WTC11 (cell line): ENCODE measurements around the gene GREB1. TPM values are rescaled to one million over a fixed set of nuclear protein-coding genes. Genes with fewer than 3 reads are reported as not detected.

Experiments used
- ATAC-seq: fragments of 200-7000 bp; cut with Tn5 transposase; 2 replicates; pipeline ENCODE4 v1.10.0; 2021; ENCODE audit warnings: mild to moderate bottlenecking, moderate library complexity
- CTCF ChIA-PET: fragments of 300-600 bp; sonication (Branson Sonifier 250); formaldehyde crosslinking; loops from one replicate; lab custom pipeline; 2021; ENCODE audit warnings: antibody characterized with exemption; lab: Charles Lee
- POLR2A ChIA-PET: fragments of 350-600 bp; sonication (Branson Sonifier 250); formaldehyde crosslinking; loops from one replicate; lab custom pipeline; 2021; ENCODE audit warnings: antibody characterized with exemption; lab: Charles Lee
- DNase-seq: peaks from one replicate; pipeline ENCODE4 v3.0.0; 2021; ENCODE audit warnings: low spot score
- H3K27ac Mint-ChIP-seq: 2 replicates; pipeline ENCODE4 v1.8.0; 2021; ENCODE audit warnings: mixed read lengths
- H3K27me3 Mint-ChIP-seq: 2 replicates; pipeline ENCODE4 v1.8.0; 2021; ENCODE audit warnings: low read depth, mild to moderate bottlenecking, moderate library complexity, mixed read lengths
- H3K36me3 Mint-ChIP-seq: 2 replicates; pipeline ENCODE4 v1.8.0; 2021; ENCODE audit warnings: mixed read lengths
- H3K4me1 Mint-ChIP-seq: 2 replicates; pipeline ENCODE4 v1.8.0; 2022; ENCODE audit warnings: mixed read lengths
- H3K4me3 Mint-ChIP-seq: 2 replicates; pipeline ENCODE4 v1.8.0; 2021; ENCODE audit warnings: mild to moderate bottlenecking, moderate library complexity, mixed read lengths
- H3K9me3 Mint-ChIP-seq: 2 replicates; pipeline ENCODE4 v1.8.0; 2021; ENCODE audit warnings: mixed read lengths
- CREM ChIP-seq: sonication (generic); formaldehyde crosslinking; IDR thresholded peaks from 2 replicates; pipeline ENCODE4 v1.8.1; 2022; ENCODE audit warnings: mild to moderate bottlenecking, missing genetic modification reagents, moderate library complexity
- GRHL2 ChIP-seq: fragments of 250-450 bp; sonication (Bioruptor Pico); IDR thresholded peaks from 2 replicates; pipeline ENCODE4 v1.8.0; 2022; ENCODE audit warnings: mild to moderate bottlenecking, moderate library complexity; ENCODE audit not compliant: insufficient replicate concordance, severe bottlenecking
- HMGA2 ChIP-seq: fragments of 250-450 bp; sonication (Bioruptor Pico); IDR thresholded peaks from 2 replicates; pipeline ENCODE4 v1.4.0; 2021; ENCODE audit warnings: mild to moderate bottlenecking, moderate library complexity
- KAT7 ChIP-seq: sonication (generic); formaldehyde crosslinking; IDR thresholded peaks from 2 replicates; pipeline ENCODE4 v1.8.1; 2023; ENCODE audit warnings: missing genetic modification reagents, mild to moderate bottlenecking, borderline replicate concordance
- NR1H2 ChIP-seq: sonication (generic); formaldehyde crosslinking; IDR thresholded peaks from 2 replicates; pipeline ENCODE4 v1.9.0; 2021; ENCODE audit warnings: mild to moderate bottlenecking, moderate library complexity, missing genetic modification reagents
- NR3C1 ChIP-seq: sonication (generic); formaldehyde crosslinking; conservative IDR thresholded peaks from 2 replicates; pipeline ENCODE4 v1.8.1; 2023; ENCODE audit warnings: low read depth, mild to moderate bottlenecking, missing genetic modification reagents
- OVOL2 ChIP-seq: fragments of 250-450 bp; sonication (Bioruptor Pico); IDR thresholded peaks from 2 replicates; pipeline ENCODE4 v1.9.0; 2021; ENCODE audit warnings: mild to moderate bottlenecking, borderline replicate concordance
- RORB ChIP-seq: fragments of 250-450 bp; sonication (Bioruptor Pico); IDR thresholded peaks from 2 replicates; pipeline ENCODE4 v1.9.0; 2021; ENCODE audit warnings: mild to moderate bottlenecking
- SMAD4 ChIP-seq: sonication (generic); formaldehyde crosslinking; IDR thresholded peaks from 2 replicates; pipeline ENCODE4 v1.8.0; 2022; ENCODE audit warnings: mild to moderate bottlenecking, missing genetic modification reagents
- TCF7 ChIP-seq: sonication (generic); formaldehyde crosslinking; IDR thresholded peaks from 2 replicates; pipeline ENCODE4 v1.8.0; 2022; ENCODE audit warnings: mild to moderate bottlenecking, low read depth, missing genetic modification reagents, moderate library complexity
- ZBTB21 ChIP-seq: sonication (generic); formaldehyde crosslinking; IDR thresholded peaks from 2 replicates; pipeline ENCODE4 v1.8.1; 2023; ENCODE audit warnings: mild to moderate bottlenecking, missing genetic modification reagents, borderline replicate concordance
- ZNF232 ChIP-seq: sonication (generic); formaldehyde crosslinking; IDR thresholded peaks from 2 replicates; pipeline ENCODE4 v1.8.0; 2022; ENCODE audit warnings: mild to moderate bottlenecking, missing genetic modification reagents
- total RNA-seq: library from RNA; stranded (reverse); gene quantifications from 3 replicates; pipeline ENCODE4 v1.2.3, GENCODE V29; 2021
- TF ChIP-seq, protein P1 (sequence below): sonication (generic); formaldehyde crosslinking; IDR thresholded peaks from 2 replicates; pipeline ENCODE4 v1.8.1; 2022; ENCODE audit warnings: low read depth, mild to moderate bottlenecking, moderate library complexity, missing genetic modification reagents, borderline replicate concordance
- TF ChIP-seq, protein P2 (sequence below): sonication (generic); formaldehyde crosslinking; IDR thresholded peaks from 2 replicates; pipeline ENCODE4 v1.8.1; 2023; ENCODE audit warnings: mild to moderate bottlenecking, missing genetic modification reagents, moderate library complexity
- TF ChIP-seq, protein P3 (sequence below): sonication (generic); formaldehyde crosslinking; IDR thresholded peaks from 2 replicates; pipeline ENCODE4 v1.8.0; 2022; ENCODE audit warnings: mild to moderate bottlenecking, missing genetic modification reagents
- TF ChIP-seq, protein P4 (sequence below): sonication (generic); formaldehyde crosslinking; IDR thresholded peaks from 2 replicates; pipeline ENCODE4 v1.8.1; 2023; ENCODE audit warnings: mild to moderate bottlenecking, moderate library complexity, missing genetic modification reagents
- TF ChIP-seq, protein P5 (sequence below): sonication (generic); formaldehyde crosslinking; IDR thresholded peaks from 2 replicates; pipeline ENCODE4 v1.8.1; 2022; ENCODE audit warnings: mild to moderate bottlenecking, moderate library complexity, missing genetic modification reagents
- TF ChIP-seq, protein P6 (sequence below): sonication (generic); formaldehyde crosslinking; IDR thresholded peaks from 2 replicates; pipeline ENCODE4 v1.8.0; 2023; ENCODE audit warnings: missing genetic modification reagents, mild to moderate bottlenecking, borderline replicate concordance
- TF ChIP-seq, protein P7 (sequence below): fragments of 250-450 bp; sonication (Bioruptor Pico); IDR thresholded peaks from 2 replicates; pipeline ENCODE4 v1.9.0; 2021; ENCODE audit warnings: mild to moderate bottlenecking
- TF ChIP-seq, protein P8 (sequence below): sonication (generic); formaldehyde crosslinking; IDR thresholded peaks from 2 replicates; pipeline ENCODE4 v1.8.1; 2022; ENCODE audit warnings: mild to moderate bottlenecking, missing genetic modification reagents, moderate library complexity, borderline replicate concordance

Gene GREB1
- total RNA-seq, 1 experiment from 2014 or later, result 35.7 TPM

DNA sequence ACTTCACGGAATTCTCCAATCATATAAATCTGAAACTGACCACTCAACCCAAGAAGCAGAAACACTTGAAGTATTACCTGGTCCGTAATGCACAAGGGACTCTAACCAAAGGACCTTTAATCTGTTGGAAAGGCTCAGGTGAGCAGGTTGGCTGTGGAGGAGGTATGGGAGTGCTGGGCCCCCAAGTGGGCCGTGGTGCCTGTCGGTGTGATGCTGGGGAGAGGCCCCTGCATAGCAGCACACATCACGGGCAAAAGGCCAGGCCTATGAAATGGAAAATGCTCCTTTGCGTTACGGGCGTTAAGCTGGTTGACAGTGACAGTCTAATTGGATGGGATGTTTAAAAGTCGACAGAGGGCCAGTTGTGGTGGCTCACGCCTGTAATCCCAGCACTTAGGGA is 42.6 kb downstream of the GREB1 start:
- no peak for TF ChIP-seq RORB (CRISPR knock-in tag)
- no peak for TF ChIP-seq HMGA2 (CRISPR knock-in tag)
- TF ChIP-seq, protein P1, sequence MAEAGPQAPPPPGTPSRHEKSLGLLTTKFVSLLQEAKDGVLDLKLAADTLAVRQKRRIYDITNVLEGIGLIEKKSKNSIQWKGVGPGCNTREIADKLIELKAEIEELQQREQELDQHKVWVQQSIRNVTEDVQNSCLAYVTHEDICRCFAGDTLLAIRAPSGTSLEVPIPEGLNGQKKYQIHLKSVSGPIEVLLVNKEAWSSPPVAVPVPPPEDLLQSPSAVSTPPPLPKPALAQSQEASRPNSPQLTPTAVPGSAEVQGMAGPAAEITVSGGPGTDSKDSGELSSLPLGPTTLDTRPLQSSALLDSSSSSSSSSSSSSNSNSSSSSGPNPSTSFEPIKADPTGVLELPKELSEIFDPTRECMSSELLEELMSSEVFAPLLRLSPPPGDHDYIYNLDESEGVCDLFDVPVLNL, result no peak
- TF ChIP-seq ZBTB21 (CRISPR knock-in tag), result no peak
- TF ChIP-seq, protein P2, sequence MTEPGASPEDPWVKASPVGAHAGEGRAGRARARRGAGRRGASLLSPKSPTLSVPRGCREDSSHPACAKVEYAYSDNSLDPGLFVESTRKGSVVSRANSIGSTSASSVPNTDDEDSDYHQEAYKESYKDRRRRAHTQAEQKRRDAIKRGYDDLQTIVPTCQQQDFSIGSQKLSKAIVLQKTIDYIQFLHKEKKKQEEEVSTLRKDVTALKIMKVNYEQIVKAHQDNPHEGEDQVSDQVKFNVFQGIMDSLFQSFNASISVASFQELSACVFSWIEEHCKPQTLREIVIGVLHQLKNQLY, result no peak
- TF ChIP-seq, protein P3, sequence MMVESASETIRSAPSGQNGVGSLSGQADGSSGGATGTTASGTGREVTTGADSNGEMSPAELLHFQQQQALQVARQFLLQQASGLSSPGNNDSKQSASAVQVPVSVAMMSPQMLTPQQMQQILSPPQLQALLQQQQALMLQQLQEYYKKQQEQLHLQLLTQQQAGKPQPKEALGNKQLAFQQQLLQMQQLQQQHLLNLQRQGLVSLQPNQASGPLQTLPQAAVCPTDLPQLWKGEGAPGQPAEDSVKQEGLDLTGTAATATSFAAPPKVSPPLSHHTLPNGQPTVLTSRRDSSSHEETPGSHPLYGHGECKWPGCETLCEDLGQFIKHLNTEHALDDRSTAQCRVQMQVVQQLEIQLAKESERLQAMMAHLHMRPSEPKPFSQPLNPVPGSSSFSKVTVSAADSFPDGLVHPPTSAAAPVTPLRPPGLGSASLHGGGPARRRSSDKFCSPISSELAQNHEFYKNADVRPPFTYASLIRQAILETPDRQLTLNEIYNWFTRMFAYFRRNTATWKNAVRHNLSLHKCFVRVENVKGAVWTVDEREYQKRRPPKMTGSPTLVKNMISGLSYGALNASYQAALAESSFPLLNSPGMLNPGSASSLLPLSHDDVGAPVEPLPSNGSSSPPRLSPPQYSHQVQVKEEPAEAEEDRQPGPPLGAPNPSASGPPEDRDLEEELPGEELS (CRISPR knock-in tag), result no peak
- no peak for TF ChIP-seq GRHL2 (CRISPR knock-in tag)
- no peak for TF ChIP-seq NR1H2 (CRISPR knock-in tag)
- TF ChIP-seq, protein P4, sequence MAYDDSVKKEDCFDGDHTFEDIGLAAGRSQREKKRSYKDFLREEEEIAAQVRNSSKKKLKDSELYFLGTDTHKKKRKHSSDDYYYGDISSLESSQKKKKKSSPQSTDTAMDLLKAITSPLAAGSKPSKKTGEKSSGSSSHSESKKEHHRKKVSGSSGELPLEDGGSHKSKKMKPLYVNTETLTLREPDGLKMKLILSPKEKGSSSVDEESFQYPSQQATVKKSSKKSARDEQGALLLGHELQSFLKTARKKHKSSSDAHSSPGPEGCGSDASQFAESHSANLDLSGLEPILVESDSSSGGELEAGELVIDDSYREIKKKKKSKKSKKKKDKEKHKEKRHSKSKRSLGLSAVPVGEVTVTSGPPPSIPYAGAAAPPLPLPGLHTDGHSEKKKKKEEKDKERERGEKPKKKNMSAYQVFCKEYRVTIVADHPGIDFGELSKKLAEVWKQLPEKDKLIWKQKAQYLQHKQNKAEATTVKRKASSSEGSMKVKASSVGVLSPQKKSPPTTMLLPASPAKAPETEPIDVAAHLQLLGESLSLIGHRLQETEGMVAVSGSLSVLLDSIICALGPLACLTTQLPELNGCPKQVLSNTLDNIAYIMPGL, result no peak
- no peak for TF ChIP-seq KAT7 (CRISPR knock-in tag)
- no peak for TF ChIP-seq TCF7 (CRISPR knock-in tag)
- TF ChIP-seq, protein P5, sequence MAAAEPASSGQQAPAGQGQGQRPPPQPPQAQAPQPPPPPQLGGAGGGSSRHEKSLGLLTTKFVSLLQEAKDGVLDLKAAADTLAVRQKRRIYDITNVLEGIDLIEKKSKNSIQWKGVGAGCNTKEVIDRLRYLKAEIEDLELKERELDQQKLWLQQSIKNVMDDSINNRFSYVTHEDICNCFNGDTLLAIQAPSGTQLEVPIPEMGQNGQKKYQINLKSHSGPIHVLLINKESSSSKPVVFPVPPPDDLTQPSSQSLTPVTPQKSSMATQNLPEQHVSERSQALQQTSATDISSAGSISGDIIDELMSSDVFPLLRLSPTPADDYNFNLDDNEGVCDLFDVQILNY (CRISPR knock-in tag), result no peak
- TF ChIP-seq, protein P6, sequence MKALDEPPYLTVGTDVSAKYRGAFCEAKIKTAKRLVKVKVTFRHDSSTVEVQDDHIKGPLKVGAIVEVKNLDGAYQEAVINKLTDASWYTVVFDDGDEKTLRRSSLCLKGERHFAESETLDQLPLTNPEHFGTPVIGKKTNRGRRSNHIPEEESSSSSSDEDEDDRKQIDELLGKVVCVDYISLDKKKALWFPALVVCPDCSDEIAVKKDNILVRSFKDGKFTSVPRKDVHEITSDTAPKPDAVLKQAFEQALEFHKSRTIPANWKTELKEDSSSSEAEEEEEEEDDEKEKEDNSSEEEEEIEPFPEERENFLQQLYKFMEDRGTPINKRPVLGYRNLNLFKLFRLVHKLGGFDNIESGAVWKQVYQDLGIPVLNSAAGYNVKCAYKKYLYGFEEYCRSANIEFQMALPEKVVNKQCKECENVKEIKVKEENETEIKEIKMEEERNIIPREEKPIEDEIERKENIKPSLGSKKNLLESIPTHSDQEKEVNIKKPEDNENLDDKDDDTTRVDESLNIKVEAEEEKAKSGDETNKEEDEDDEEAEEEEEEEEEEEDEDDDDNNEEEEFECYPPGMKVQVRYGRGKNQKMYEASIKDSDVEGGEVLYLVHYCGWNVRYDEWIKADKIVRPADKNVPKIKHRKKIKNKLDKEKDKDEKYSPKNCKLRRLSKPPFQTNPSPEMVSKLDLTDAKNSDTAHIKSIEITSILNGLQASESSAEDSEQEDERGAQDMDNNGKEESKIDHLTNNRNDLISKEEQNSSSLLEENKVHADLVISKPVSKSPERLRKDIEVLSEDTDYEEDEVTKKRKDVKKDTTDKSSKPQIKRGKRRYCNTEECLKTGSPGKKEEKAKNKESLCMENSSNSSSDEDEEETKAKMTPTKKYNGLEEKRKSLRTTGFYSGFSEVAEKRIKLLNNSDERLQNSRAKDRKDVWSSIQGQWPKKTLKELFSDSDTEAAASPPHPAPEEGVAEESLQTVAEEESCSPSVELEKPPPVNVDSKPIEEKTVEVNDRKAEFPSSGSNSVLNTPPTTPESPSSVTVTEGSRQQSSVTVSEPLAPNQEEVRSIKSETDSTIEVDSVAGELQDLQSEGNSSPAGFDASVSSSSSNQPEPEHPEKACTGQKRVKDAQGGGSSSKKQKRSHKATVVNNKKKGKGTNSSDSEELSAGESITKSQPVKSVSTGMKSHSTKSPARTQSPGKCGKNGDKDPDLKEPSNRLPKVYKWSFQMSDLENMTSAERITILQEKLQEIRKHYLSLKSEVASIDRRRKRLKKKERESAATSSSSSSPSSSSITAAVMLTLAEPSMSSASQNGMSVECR (CRISPR knock-in tag), result no peak
- TF ChIP-seq CREM (CRISPR knock-in tag), result no peak
- TF ChIP-seq, protein P7, sequence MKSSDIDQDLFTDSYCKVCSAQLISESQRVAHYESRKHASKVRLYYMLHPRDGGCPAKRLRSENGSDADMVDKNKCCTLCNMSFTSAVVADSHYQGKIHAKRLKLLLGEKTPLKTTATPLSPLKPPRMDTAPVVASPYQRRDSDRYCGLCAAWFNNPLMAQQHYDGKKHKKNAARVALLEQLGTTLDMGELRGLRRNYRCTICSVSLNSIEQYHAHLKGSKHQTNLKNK, result no peak
- TF ChIP-seq, protein P8, sequence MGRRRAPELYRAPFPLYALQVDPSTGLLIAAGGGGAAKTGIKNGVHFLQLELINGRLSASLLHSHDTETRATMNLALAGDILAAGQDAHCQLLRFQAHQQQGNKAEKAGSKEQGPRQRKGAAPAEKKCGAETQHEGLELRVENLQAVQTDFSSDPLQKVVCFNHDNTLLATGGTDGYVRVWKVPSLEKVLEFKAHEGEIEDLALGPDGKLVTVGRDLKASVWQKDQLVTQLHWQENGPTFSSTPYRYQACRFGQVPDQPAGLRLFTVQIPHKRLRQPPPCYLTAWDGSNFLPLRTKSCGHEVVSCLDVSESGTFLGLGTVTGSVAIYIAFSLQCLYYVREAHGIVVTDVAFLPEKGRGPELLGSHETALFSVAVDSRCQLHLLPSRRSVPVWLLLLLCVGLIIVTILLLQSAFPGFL (CRISPR knock-in tag), result no peak
- no peak for TF ChIP-seq NR3C1
- TF ChIP-seq SMAD4 (CRISPR knock-in tag), result no peak
- TF ChIP-seq ZNF232 (CRISPR knock-in tag), result no peak
- no peak for TF ChIP-seq OVOL2
- H3K27me3 Mint-ChIP-seq, result no peaks in the 10 kb centered on the region

More for the DNA sequence above, 42.6 kb downstream of the GREB1 start:
- H3K4me1 Mint-ChIP-seq, result peaks cover 43% of the 10 kb centered on the region
- peaks cover 27% of the 10 kb centered on the region for H3K36me3 Mint-ChIP-seq
- no peak for DNase-seq
- no peak for ATAC-seq
- no peak overlapping the region for H3K4me3 Mint-ChIP-seq
- no peak overlapping the region for H3K27ac Mint-ChIP-seq
- no peaks in the 10 kb centered on the region for H3K9me3 Mint-ChIP-seq
- ChIA-PET POLR2A (no interaction called here), CTCF (no interaction called here)
